GM20000 (cell line): Measurements from ENCODE around the gene LRRC2.

ENCODE experiments used
- DNase-seq: peaks from one replicate; pipeline ENCODE4 v3.0.0; 2012; ENCODE audit warnings: low spot score
- CTCF ChIP-seq: IDR thresholded peaks from 2 replicates; pipeline ENCODE4 v1.5.1; 2012; ENCODE audit warnings: mild to moderate bottlenecking, control low read depth; ENCODE audit errors: extremely low read depth, missing control alignments

Gene LRRC2

DNA sequence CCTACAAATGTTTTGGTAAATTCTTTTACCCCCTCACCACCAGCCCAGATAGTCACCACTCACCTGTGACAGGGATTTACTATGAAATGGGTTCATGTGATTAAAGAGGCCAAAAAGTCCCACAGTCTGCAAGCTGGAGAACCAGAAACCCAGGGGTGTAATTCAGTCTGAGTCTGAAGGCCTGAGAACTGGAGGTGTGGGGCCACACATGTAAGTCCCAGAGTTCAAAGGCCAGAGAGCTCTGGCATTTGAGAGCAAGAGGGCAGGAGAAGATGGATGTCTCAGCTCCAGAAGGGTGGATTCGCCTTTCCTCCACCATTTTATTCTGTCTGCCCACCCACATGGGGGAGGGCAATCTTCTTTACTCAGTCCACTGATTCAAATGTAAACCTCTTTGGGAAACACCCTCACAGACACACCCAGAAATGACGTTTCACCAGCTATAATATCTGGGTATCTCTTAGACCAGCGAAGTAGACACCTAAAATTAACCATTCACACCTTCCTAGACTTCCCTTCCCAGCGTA, 56.4 kb downstream of the LRRC2 start:
- no peak for DNase-seq
- no peak for TF ChIP-seq CTCF

GRCh38 chr3:46508850-46509591, 57.1 kb downstream of the LRRC2 start:
- no peak for TF ChIP-seq CTCF
- no peak for DNase-seq

DNA sequence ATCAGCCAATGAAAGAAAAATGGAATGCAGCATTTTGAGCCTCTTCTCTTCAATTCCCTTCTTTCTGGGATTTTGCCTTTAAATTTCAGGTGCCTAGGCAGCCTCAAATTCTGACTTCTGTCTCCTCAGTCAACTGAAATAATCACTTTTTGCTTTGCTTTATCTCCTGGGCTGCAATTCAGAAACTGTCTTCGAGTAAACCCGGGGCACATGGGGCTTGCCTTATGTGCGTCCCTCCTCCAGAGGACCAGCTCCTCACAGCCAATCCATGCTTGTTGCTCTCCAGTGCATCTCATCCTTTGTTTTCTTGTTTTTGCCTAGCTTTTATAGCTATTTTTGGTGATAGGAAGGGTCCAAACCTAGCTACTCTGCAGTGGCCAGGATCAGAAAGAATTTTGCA, 59.6 kb downstream of the LRRC2 start:
- no peak for DNase-seq

GRCh38 chr3:46505953-46506352, 60.1 kb downstream of the LRRC2 start:
- no peak for TF ChIP-seq CTCF
- DNase-seq: no peak

More for the DNA sequence above, 59.6 kb downstream of the LRRC2 start:
- TF ChIP-seq CTCF: no peak

DNA sequence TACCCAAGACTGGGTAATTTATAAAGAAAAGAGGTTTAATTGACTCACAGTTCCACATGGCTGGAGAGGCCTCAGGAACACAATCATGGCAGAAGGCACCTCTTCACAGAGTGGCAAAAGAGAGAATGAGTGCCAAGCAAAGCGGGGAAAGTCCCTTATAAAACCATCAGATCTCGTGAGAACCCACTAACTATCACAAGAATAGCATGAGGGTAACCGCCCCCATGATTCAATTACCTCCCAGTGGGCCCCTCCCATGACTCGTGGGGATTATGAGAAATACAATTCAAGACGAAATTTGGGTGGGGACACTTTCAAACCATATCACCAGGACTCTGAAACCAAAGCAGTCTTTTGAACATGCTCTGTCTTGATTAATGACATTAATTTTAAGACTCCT, 61.3 kb downstream of the LRRC2 start:
- DNase-seq: no peak
- TF ChIP-seq CTCF: no peak

DNA sequence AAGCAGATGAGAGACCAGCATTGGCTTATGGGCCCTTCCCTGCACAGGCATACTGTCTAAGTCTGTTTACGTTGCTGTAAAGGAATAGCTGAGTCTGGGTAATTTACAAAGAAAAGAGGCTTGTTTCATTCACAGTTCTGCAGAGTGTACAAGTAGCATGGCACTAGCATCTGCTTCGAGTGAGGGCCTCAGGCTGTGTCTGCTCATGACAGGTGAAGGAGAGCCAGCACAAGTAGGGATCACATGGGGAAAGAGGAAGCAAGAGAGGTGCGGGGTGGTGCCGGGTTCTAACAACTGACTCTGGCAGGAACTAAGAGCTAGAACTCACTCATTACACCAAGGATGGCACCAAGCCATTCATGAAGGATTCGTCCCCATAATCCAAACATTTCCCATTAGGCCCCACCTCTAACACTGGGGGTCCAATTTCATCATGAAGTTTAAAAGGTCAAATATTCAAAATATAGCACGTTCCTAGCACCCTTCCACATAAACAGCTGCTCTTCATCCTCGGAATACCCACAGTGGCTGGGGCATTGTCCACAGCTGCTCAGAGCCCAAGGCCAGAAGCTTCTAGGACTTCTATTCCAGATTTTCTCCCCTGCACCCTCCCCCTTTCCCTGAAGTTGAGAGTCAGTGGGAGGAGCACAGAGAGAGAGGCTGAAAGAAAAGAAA, 62.8 kb downstream of the LRRC2 start:
- no peak for DNase-seq
- no peak for TF ChIP-seq CTCF

- TF ChIP-seq CTCF: no peak
- no peak for DNase-seq
Observed at GRCh38 chr3:46501702-46502101, 64.4 kb downstream of the LRRC2 start.
